ENCODE results near the gene PRKG1. TPM values are rescaled to one million over a fixed set of nuclear protein-coding genes. Genes with fewer than 3 reads are reported as not detected.

The PRKG1 gene
- total RNA-seq, 4 donors from 2014 or later = 26.5 to 72.3 (median 58.1) TPM

DNA sequence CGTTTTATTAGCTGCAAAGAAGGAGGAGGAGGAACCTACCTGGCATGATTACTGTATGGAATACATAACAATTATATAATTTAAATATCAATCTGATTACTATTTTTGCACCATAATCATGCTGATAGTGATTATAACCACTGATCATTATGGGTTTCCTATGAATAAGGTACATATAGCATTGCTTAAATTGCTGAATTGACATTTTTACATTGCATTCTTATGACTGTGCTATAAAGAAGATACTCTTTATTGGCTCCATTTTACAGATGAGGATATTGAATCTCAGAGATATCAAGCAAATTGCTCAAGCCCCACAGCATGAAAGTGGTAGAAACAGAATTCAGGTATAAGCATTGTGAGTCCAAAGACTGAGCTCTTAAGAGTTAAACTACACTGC, 1262.9 kb downstream of the PRKG1 start:
- no peak overlapping the region for H3K27ac ChIP-seq
- TF ChIP-seq, protein P1, sequence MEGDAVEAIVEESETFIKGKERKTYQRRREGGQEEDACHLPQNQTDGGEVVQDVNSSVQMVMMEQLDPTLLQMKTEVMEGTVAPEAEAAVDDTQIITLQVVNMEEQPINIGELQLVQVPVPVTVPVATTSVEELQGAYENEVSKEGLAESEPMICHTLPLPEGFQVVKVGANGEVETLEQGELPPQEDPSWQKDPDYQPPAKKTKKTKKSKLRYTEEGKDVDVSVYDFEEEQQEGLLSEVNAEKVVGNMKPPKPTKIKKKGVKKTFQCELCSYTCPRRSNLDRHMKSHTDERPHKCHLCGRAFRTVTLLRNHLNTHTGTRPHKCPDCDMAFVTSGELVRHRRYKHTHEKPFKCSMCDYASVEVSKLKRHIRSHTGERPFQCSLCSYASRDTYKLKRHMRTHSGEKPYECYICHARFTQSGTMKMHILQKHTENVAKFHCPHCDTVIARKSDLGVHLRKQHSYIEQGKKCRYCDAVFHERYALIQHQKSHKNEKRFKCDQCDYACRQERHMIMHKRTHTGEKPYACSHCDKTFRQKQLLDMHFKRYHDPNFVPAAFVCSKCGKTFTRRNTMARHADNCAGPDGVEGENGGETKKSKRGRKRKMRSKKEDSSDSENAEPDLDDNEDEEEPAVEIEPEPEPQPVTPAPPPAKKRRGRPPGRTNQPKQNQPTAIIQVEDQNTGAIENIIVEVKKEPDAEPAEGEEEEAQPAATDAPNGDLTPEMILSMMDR (IDR thresholded peaks at IDR 0.05) = no peak
- TF ChIP-seq POLR2A (IDR thresholded peaks at IDR 0.05) = no peak
- intact Hi-C loops (cut with DNase I) = no loop called here
- no peaks in the 10 kb centered on the region for H3K4me1 ChIP-seq
- no peak for DNase-seq
- H3K36me3 ChIP-seq = no peaks in the 10 kb centered on the region
- H3K9me3 ChIP-seq = no peaks in the 10 kb centered on the region
- no peaks in the 10 kb centered on the region for H3K27me3 ChIP-seq
- no peak overlapping the region for H3K4me3 ChIP-seq (replicated peaks in 1 of 3)
- 82 to 94% methylated on average over 1 of the region's 1 CpG for WGBS, 2 donors

DNA sequence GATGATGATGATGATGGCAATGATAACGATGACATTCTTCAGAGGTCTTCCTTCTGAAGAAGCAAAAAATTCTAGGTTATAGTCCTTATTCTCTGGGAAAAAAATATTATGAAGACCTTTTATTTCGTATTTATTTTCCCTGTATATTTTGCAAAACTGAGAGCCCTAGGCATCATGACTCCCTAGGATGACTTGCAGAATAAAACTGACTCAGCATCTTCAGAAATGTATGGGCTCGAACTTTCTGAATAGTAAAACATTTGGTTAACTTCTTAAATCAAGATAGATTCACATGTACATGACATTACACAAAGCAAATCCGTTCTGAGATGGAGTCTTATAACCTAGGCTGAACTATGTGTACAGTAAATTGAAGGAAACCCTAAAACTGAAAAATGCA, 1269.2 kb downstream of the PRKG1 start:
- TF ChIP-seq, protein P1 (IDR thresholded peaks at IDR 0.05) = no peak
- no peak for TF ChIP-seq POLR2A (IDR thresholded peaks at IDR 0.05)
- WGBS, 2 donors = 74 to 77% methylated on average over 4 of the region's 4 CpGs
- intact Hi-C loops (cut with DNase I) = no loop called here
- Histone ChIP-seq H3K9me3 (no peaks in the 10 kb centered on the region), H3K27me3 (no peaks in the 10 kb centered on the region), H3K4me3 (replicated peaks in 1 of 3) (no peak overlapping the region), H3K4me1 (no peaks in the 10 kb centered on the region), H3K36me3 (no peaks in the 10 kb centered on the region), H3K27ac (no peak overlapping the region)
- no peak for DNase-seq

DNA sequence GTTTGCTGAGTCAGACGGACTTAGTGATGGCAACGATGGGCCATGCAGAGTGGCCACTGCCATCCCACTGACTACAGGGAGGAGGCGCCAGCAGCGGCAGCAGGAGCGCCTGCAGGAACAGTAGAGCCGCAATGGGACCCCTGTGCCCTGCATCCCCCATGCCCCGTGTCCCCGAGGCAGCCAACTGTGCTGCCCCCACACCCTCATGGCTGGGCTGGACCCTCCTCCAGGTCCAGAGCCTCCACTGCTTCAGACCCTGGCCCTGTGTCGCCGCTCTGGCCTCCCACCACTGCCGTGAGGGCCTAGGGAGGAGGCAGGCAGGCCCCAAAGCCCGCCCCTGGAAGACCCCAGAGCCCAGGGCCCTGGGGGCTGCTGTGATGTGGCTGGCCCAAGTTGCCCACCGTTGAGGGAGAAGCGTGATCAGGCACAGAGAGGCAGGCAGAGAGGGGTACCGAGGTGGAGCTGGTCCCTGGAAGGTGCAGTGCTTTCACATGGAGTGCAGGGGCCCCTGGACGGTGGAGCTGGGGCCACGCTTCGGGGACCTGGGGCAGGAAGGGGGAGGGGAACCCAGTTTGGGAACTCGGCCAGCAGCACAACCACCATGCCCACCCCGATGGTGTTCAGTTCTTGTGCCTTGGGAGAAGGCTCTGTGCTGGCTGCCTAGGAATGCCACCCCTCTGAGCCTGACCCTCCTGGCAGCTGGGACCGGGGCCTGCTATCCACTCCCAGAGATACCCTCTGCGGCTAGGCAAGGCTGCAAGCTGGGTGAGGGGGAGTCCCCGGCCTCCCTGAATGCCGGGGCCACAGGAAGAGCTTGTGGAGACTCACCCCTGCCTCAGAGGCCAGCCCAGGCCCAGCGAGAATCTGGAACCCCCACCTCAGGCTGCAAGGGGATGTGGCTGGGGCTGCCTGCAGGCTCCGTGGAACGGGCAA, 1272.4 kb downstream of the PRKG1 start:
- intact Hi-C loops (cut with DNase I) = no loop called here
- no peaks in the 10 kb centered on the region for H3K4me1 ChIP-seq

DNA sequence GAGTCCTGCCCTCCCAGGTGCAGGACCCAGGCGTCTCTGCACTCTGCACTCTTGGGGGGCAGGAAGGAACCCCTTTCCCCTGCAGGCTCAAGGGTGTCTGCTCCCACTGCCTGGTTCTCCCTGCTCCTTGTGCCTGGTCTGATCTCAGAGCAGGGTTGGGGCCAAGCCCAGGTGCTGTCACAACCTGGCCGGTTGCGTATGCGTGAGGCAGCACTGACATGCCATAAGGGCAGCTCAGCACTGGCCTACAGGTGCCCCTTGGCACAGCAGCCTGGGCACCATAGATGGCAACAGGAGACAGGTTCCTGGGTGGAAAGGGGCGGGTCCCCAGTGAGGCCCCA, 1273.0 kb downstream of the PRKG1 start:
- Histone ChIP-seq H3K9me3 (no peaks in the 10 kb centered on the region), H3K4me3 (replicated peaks in 1 of 3) (no peak overlapping the region), H3K36me3 (no peaks in the 10 kb centered on the region), H3K27ac (no peak overlapping the region), H3K27me3 (no peaks in the 10 kb centered on the region), H3K4me1 (no peaks in the 10 kb centered on the region)
- intact Hi-C loops (cut with DNase I) = no loop called here
- DNase-seq = no peak
- WGBS, 2 donors = 60% methylated on average over 1 of the region's 5 CpGs; no CpG with 5 or more reads in 1 of the 2 donors
- TF ChIP-seq, protein P1 (IDR thresholded peaks at IDR 0.05) = no peak
- TF ChIP-seq POLR2A (IDR thresholded peaks at IDR 0.05) = no peak

More for the DNA sequence above, 1272.4 kb downstream of the PRKG1 start:
- H3K4me3 ChIP-seq (replicated peaks in 1 of 3) = no peak overlapping the region
- no peaks in the 10 kb centered on the region for H3K36me3 ChIP-seq
- 95 to 97% methylated on average over 19 to 21 of the region's 27 CpGs for WGBS, 2 donors
- no peak for DNase-seq
- H3K27ac ChIP-seq = no peak overlapping the region
- no peaks in the 10 kb centered on the region for H3K9me3 ChIP-seq
- H3K27me3 ChIP-seq = no peaks in the 10 kb centered on the region
- no peak for TF ChIP-seq POLR2A (IDR thresholded peaks at IDR 0.05)
- TF ChIP-seq, protein P1 (IDR thresholded peaks at IDR 0.05) = no peak

MicroRNAs encoded within 50 kb of the gene (microRNA counts, 767-probe panel; counts per million panel counts)
- microRNA hsa-miR-605 = 0 counts per million in 2 donors

Small RNAs within 50 kb of the gene (microRNA-seq; reads per million reads assigned to microRNA genes)
- 2.6 reads per million for gene MIR605

Small RNAs within 50 kb of the gene (small RNA-seq; reads per million reads assigned to genes)
- gene MIR605 = not detected

Other genes starting within 250 kb of the PRKG1 start
- gene A1CF, start 188.9 kb upstream of the PRKG1 start, total RNA-seq = not detected